Neural cell (in vitro differentiated cells): ENCODE results near the gene HPN. TPM values are rescaled to one million over a fixed set of nuclear protein-coding genes. Genes with fewer than 3 reads are reported as not detected.
"Not testable (repeated sequence)": the region's sequence is repeated elsewhere in the genome, so short reads cannot be mapped to it uniquely, and the experiment has no call there.

Source experiments
- H2AFZ ChIP-seq: fragments of 200-600, 300-800 bp; sonication (generic), shearing (Covaris generic); 2 replicates; pipeline ENCODE4 v1.6.0; 2014; ENCODE audit warnings: low read depth, mild to moderate bottlenecking, antibody characterized with exemption, low read length, moderate library complexity
- H3F3A ChIP-seq: fragments of 200-600 bp; shearing (Covaris generic); 2 replicates; pipeline ENCODE4 v1.6.1; 2016; ENCODE audit warnings: mild to moderate bottlenecking, moderate library complexity, mixed read lengths, antibody characterized with exemption, low read length; ENCODE audit not compliant: insufficient read depth, poor library complexity, severe bottlenecking
- H3K27ac ChIP-seq: fragments of 200-600, 300-800 bp; sonication (generic), shearing (Covaris generic); 2 replicates; pipeline ENCODE4 v1.5.1; 2014; ENCODE audit warnings: mild to moderate bottlenecking, low read length, moderate library complexity
- H3K27me3 ChIP-seq: fragments of 300-800, 200-600 bp; sonication (generic), shearing (Covaris generic); 2 replicates; pipeline ENCODE4 v1.6.0; 2014; ENCODE audit warnings: mild to moderate bottlenecking, low read depth, low read length, moderate library complexity; ENCODE audit not compliant: insufficient read depth
- H3K36me3 ChIP-seq: fragments of 300-800, 200-600 bp; sonication (generic), shearing (Covaris generic); 2 replicates; pipeline ENCODE4 v1.5.1; 2014; ENCODE audit warnings: mild to moderate bottlenecking, antibody characterized with exemption, low read length, moderate library complexity; ENCODE audit not compliant: insufficient read depth
- H3K4me2 ChIP-seq: fragments of 300-800, 200-600 bp; sonication (generic), shearing (Covaris generic); 2 replicates; pipeline ENCODE4 v1.6.0; 2014; ENCODE audit warnings: mild to moderate bottlenecking, low read length
- H3K4me3 ChIP-seq: fragments of 300-800, 200-600 bp; sonication (generic), shearing (Covaris generic); 2 replicates; pipeline ENCODE4 v1.5.1; 2014; ENCODE audit warnings: mild to moderate bottlenecking, low read length, moderate library complexity
- H3K79me2 ChIP-seq: fragments of 200-600 bp; shearing (Covaris generic); replicated peaks from 2 replicates; pipeline ENCODE4 v1.6.0; 2014; ENCODE audit warnings: mild to moderate bottlenecking, low read length, moderate library complexity; ENCODE audit not compliant: insufficient read depth
- H3K9ac ChIP-seq: fragments of 300-800, 200-600 bp; sonication (generic), shearing (Covaris generic); 2 replicates; pipeline ENCODE4 v1.6.1; 2016; ENCODE audit warnings: mild to moderate bottlenecking, low read length, mixed read lengths
- H3K9me2 ChIP-seq: fragments of 200-600 bp; shearing (Covaris generic); 2 replicates; pipeline ENCODE4 v1.6.1; 2016; ENCODE audit warnings: mild to moderate bottlenecking, low read length, mixed read lengths; ENCODE audit not compliant: insufficient read depth
- H3K9me3 ChIP-seq: fragments of 200-600, 300-800 bp; sonication (generic), shearing (Covaris generic); 2 replicates; pipeline ENCODE4 v1.6.1; 2016; ENCODE audit warnings: mild to moderate bottlenecking, mixed run types, low read length, moderate library complexity, mixed read lengths
- H4K20me1 ChIP-seq: fragments of 200-600 bp; shearing (Covaris generic); 2 replicates; pipeline ENCODE4 v1.6.1; 2016; ENCODE audit warnings: mild to moderate bottlenecking, mixed run types; ENCODE audit not compliant: insufficient read depth
- CTCF ChIP-seq: fragments of 450-650 bp; IDR thresholded peaks from 2 replicates; pipeline ENCODE4 v1.5.1; 2014; ENCODE audit warnings: antibody characterized with exemption, mild to moderate bottlenecking, moderate library complexity; ENCODE audit not compliant: poor library complexity, severe bottlenecking
- EP300 ChIP-seq: fragments of 450-650 bp; conservative IDR thresholded peaks from 2 replicates; pipeline ENCODE4 v1.6.1; 2014; ENCODE audit warnings: antibody characterized with exemption, mild to moderate bottlenecking, moderate library complexity; ENCODE audit not compliant: poor library complexity, severe bottlenecking
- EZH2 ChIP-seq: fragments of 200-600, 300-800 bp; shearing (Covaris generic), sonication (generic); IDR thresholded peaks from 2 replicates; pipeline ENCODE4 v1.6.1; 2014; ENCODE audit warnings: antibody characterized with exemption, low read length, borderline replicate concordance, mild to moderate bottlenecking; ENCODE audit not compliant: insufficient read depth, poor library complexity, severe bottlenecking
- MXI1 ChIP-seq: fragments of 450-650 bp; conservative IDR thresholded peaks from 2 replicates; pipeline ENCODE4 v1.6.1; 2014; ENCODE audit warnings: antibody characterized with exemption, mild to moderate bottlenecking; ENCODE audit not compliant: poor library complexity, severe bottlenecking
- POLR2AphosphoS5 ChIP-seq: IDR thresholded peaks from 2 replicates; pipeline ENCODE4 v1.6.1; 2012
- RAD21 ChIP-seq: fragments of 450-650 bp; conservative IDR thresholded peaks from 2 replicates; pipeline ENCODE4 v1.6.1; 2014; ENCODE audit warnings: antibody characterized with exemption, mild to moderate bottlenecking, moderate library complexity
- SMC3 ChIP-seq: fragments of 450-650 bp; conservative IDR thresholded peaks from 2 replicates; pipeline ENCODE4 v1.6.1; 2014; ENCODE audit warnings: antibody characterized with exemption, mild to moderate bottlenecking, moderate library complexity; ENCODE audit not compliant: poor library complexity
- TAF1 ChIP-seq: IDR thresholded peaks from 2 replicates; pipeline ENCODE4 v1.6.1; 2012; ENCODE audit warnings: low read depth
- polyA plus RNA-seq: library from polyadenylated mRNA; depleted of rRNA; stranded (reverse); fragments of >200 nt; gene quantifications from 2 replicates; pipeline ENCODE4 v1.2.3, GENCODE V29; 2014
- TF ChIP-seq, protein P1 (sequence below): IDR thresholded peaks from 2 replicates; pipeline ENCODE4 v1.6.1; 2012; ENCODE audit warnings: borderline replicate concordance

Gene HPN
- polyA plus RNA-seq, 1 donor from 2014 or later, result 0.15 TPM

DNA sequence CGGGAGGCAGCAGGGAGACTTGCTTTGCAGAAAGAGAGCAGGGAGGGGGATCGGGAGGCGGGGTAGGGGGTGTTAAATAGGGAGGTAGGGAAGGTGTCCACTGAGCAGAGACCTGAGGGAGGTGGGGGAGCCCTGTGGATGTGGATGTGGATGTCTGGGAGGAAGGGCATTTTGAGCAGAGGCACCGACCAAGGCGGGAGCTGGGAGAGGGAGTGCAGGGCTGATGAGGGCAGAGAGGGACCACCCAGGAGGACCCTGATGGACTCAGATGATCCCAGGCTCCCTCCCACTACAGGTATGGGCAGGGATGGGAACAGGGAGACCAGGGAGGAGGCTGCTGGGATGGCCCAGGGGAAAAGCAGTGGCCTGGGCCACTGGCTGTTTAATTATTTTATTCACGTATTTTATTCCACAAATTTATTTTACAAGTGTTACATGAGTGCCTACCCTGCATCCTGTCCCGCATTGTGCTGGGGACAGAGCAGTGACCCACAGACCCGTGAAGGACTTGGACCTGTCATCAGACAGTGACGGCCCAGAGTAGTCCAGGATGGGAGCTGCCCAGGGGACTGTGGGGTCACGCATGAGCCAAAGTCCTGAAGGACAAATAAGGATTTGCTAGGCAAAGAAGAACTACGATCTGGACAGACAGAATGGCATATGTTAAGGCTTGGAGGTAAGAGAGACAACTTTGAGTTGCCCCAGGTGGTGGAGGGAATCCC is 36.1 kb upstream of the HPN start (continued):
- no peak for TF ChIP-seq EP300

DNA sequence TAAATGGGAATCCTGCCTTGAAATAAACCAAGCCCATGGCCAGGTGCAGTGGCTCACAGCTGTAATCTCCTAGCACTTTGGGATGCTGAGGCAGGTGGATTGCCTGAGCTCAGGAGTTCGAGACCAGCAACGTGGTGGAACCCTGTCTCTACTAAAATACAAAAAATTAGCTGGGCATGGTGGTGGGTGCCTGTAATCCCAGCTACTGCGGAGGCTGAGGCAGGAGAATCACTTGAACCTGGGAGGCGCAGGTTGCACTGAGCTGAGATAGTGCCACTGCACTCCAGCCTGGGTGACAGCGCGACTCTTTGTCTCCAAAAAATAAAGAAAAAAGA is 35.5 kb upstream of the HPN start:
- H3K4me3 ChIP-seq, H3K27ac ChIP-seq, H3K9ac ChIP-seq, H4K20me1 ChIP-seq, H3K9me2 ChIP-seq, H3K36me3 ChIP-seq, H3K4me2 ChIP-seq, H3K27me3 ChIP-seq, H3F3A ChIP-seq, H2AFZ ChIP-seq, H3K9me3 ChIP-seq: not testable (repeated sequence)
- H3K79me2 ChIP-seq, result peaks cover 44% of the 10 kb centered on the region

GRCh38 chr19:35006342-35006998 is 35.1 kb upstream of the HPN start:
- no peaks in the 10 kb centered on the region for H3K9me3 ChIP-seq
- no peaks in the 10 kb centered on the region for H3K9me2 ChIP-seq
- TF ChIP-seq, protein P1, sequence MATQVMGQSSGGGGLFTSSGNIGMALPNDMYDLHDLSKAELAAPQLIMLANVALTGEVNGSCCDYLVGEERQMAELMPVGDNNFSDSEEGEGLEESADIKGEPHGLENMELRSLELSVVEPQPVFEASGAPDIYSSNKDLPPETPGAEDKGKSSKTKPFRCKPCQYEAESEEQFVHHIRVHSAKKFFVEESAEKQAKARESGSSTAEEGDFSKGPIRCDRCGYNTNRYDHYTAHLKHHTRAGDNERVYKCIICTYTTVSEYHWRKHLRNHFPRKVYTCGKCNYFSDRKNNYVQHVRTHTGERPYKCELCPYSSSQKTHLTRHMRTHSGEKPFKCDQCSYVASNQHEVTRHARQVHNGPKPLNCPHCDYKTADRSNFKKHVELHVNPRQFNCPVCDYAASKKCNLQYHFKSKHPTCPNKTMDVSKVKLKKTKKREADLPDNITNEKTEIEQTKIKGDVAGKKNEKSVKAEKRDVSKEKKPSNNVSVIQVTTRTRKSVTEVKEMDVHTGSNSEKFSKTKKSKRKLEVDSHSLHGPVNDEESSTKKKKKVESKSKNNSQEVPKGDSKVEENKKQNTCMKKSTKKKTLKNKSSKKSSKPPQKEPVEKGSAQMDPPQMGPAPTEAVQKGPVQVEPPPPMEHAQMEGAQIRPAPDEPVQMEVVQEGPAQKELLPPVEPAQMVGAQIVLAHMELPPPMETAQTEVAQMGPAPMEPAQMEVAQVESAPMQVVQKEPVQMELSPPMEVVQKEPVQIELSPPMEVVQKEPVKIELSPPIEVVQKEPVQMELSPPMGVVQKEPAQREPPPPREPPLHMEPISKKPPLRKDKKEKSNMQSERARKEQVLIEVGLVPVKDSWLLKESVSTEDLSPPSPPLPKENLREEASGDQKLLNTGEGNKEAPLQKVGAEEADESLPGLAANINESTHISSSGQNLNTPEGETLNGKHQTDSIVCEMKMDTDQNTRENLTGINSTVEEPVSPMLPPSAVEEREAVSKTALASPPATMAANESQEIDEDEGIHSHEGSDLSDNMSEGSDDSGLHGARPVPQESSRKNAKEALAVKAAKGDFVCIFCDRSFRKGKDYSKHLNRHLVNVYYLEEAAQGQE, result no peak
- TF ChIP-seq RAD21 (no peak), POLR2AphosphoS5 (no peak), EZH2 (no peak), CTCF (no peak), MXI1 (no peak), TAF1 (no peak), SMC3 (no peak), EP300 (no peak)
- peaks cover 39% of the 10 kb centered on the region for H3K79me2 ChIP-seq
- H3K4me3 ChIP-seq, result no peak overlapping the region
- H4K20me1 ChIP-seq, result no peaks in the 10 kb centered on the region
- H3F3A ChIP-seq, result no peaks in the 10 kb centered on the region
- H3K27ac ChIP-seq, result no peak overlapping the region
- H2AFZ ChIP-seq, result no peak overlapping the region
- no peaks in the 10 kb centered on the region for H3K36me3 ChIP-seq
- H3K4me2 ChIP-seq, result no peak overlapping the region
- no peaks in the 10 kb centered on the region for H3K27me3 ChIP-seq
- H3K9ac ChIP-seq, result no peak overlapping the region
